ENCODE data around the gene TICRR.

Gene TICRR

GRCh38 chr15:89629829-89630228, 54.6 kb downstream of the TICRR start:
- DNase-seq (ENCODE audit: low spot score): no peak

- DNase-seq (ENCODE audit: low spot score): no peak
Measured at GRCh38 chr15:89630260-89630659, 55.0 kb downstream of the TICRR start.

- DNase-seq (ENCODE audit: low spot score): no peak
Measured at GRCh38 chr15:89630974-89631901, 56.0 kb downstream of the TICRR start.

- DNase-seq (ENCODE audit: low spot score): no peak
Measured at GRCh38 chr15:89631902-89632264, 56.6 kb downstream of the TICRR start.

GRCh38 chr15:89632563-89633430, 57.5 kb downstream of the TICRR start:
- DNase-seq (ENCODE audit: low spot score): no peak

- DNase-seq (ENCODE audit: low spot score): no peak
Measured at GRCh38 chr15:89633585-89633984, 58.3 kb downstream of the TICRR start.

- no peak for DNase-seq (ENCODE audit: low spot score)
Measured at GRCh38 chr15:89640245-89640644, 65.0 kb downstream of the TICRR start.

- DNase-seq (ENCODE audit: low spot score): no peak
Measured at GRCh38 chr15:89641053-89641452, 65.8 kb downstream of the TICRR start.

- DNase-seq (ENCODE audit: low spot score): no peak
Measured at GRCh38 chr15:89642106-89642505, 66.8 kb downstream of the TICRR start.

GRCh38 chr15:89645680-89646079, 70.4 kb downstream of the TICRR start:
- DNase-seq (ENCODE audit: low spot score): no peak

- no peak for DNase-seq (ENCODE audit: low spot score)
Measured at GRCh38 chr15:89646416-89647141, 71.3 kb downstream of the TICRR start.

- peak; percentile 73 for DNase-seq (ENCODE audit: low spot score)
Measured at GRCh38 chr15:89647191-89647851, 72.1 kb downstream of the TICRR start.

GRCh38 chr15:89648106-89649012, 73.1 kb downstream of the TICRR start:
- no peak for DNase-seq (ENCODE audit: low spot score)

- no peak for DNase-seq (ENCODE audit: low spot score)
Measured at GRCh38 chr15:89649013-89649625, 73.8 kb downstream of the TICRR start.

GRCh38 chr15:89649716-89650115, 74.4 kb downstream of the TICRR start:
- DNase-seq (ENCODE audit: low spot score): no peak

GRCh38 chr15:89652131-89652530, 76.9 kb downstream of the TICRR start:
- no peak for DNase-seq (ENCODE audit: low spot score)

- DNase-seq (ENCODE audit: low spot score): no peak
Measured at GRCh38 chr15:89652666-89653065, 77.4 kb downstream of the TICRR start.

GRCh38 chr15:89653578-89653977, 78.3 kb downstream of the TICRR start:
- no peak for DNase-seq (ENCODE audit: low spot score)

- no peak for DNase-seq (ENCODE audit: low spot score)
Measured at GRCh38 chr15:89654301-89654761, 79.1 kb downstream of the TICRR start.

Measured in NAMALWA (cell line).